Activated effector memory CD4-positive, alpha-beta T cell treated with anti-CD3 and anti-CD28 coated beads, Interleukin-2, amount 50 U/mL, for 16 hours (primary cell): ENCODE results near the gene PCED1B.

ENCODE experiments used
- DNase-seq: peaks from one replicate; pipeline ENCODE4 v3.0.0-alpha.2; 2020

The PCED1B gene

GRCh38 chr12:47216150-47216677 lies 136.8 kb downstream of the PCED1B start:
- peak; percentile 87 for DNase-seq

GRCh38 chr12:47217595-47217869 lies 138.1 kb downstream of the PCED1B start:
- peak; percentile 74 for DNase-seq

- peak; percentile 75 for DNase-seq
Measured at GRCh38 chr12:47218191-47218654, 138.8 kb downstream of the PCED1B start.

GRCh38 chr12:47219243-47219642 lies 139.8 kb downstream of the PCED1B start:
- DNase-seq: no peak

DNA sequence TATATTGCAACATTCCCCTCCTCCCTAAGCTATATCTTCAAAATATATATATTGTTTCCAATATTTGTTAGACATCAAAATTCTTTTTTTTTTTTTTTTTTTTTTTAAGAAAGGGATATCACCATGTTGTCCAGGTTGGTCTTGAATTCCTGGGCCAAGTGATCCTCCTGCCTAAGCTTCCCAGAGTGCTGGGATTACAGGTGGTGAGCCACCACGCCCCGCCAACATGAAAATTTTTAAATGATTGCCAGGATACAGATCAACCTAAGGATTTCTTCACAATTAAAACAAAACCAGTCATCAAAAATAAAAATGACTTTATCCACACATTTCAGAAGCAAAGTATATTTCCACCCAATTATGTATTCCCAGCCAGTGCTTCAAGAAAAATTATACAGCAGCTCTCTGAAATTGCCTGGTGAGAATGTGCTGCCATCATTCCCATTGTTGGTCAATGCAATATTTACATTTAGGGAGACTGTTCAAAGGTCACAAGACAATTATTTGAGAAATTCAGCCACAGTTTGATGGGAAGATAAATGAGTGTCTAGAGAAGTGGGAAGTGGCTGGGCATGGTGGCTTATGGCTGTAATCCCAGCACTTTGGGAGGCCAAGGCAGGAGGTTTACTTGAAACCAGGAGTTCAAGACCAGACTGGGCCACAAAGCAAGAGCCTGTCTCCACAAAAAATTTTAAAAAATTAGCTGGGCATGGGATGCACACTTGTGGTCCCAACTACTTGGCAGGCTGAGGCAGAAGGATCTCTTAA lies 142.0 kb downstream of the PCED1B start:
- no peak for DNase-seq

DNA sequence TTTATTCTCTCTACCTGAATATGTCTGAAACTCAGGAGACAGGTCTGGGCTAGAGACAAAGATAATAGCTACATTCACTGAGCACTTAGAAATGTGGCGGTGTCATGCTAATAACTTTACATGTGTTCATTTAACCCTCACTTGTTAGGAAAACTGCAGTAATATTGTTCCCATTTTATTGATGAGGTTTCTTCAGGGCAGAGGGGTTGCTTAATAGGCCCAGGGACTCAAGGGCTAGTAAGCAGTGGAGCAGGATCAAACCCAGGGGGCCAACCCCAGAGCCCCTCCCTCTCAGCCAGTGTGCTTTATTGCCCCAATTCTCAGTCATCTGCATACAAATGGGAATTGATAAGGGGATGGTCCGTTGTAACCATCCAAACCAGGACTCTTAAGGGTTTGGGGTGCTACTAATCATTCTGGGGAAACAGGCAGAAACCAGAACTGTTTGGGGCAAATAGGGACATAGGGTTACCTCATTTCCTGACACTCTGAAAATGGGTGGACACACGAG lies 143.2 kb downstream of the PCED1B start:
- no peak for DNase-seq

GRCh38 chr12:47223031-47223847 lies 143.8 kb downstream of the PCED1B start:
- DNase-seq: no peak

- no peak for DNase-seq
Measured at GRCh38 chr12:47223848-47224213, 144.4 kb downstream of the PCED1B start.

GRCh38 chr12:47224563-47225133 lies 145.2 kb downstream of the PCED1B start:
- DNase-seq: no peak

DNA sequence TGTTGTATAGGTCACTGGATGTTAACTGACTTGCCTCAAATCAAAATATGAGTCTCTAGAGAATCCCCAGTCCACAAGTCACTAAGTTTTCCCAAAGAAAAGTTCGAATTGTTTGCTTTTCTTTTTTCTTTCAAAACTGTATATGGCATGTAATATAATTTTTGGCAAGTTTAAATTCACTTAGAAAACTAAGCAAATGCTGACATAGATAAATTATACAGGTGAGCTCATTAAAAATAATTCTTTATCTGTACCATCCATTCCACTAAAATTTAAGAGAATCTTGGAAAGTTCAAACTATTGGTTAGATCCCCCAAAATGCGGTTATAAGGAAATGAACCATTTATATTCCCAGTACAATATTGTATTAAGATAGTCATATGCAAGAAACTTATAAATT lies 145.9 kb downstream of the PCED1B start:
- DNase-seq: no peak

DNA sequence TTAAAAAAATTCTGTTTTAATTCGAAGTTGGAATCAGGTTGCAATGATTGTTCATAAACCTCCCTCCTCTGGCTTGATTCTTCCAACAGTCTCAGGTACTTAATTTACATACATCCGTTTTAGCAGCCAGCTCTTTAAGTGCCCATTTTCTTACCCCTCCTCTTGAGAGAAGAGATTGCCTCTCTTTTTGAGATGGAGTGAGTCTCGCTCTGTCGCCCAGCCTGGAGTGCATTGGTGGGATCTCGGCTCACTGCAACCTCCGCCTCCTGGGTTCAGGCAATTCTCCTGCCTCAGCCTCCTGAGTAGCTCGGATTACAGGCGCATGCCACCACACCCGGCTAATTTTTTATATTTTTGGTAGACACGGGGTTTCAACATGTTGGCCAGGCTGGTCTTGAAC lies 146.8 kb downstream of the PCED1B start:
- no peak for DNase-seq

GRCh38 chr12:47228802-47229201 lies 149.4 kb downstream of the PCED1B start:
- no peak for DNase-seq

- DNase-seq: no peak
Measured at GRCh38 chr12:47231456-47231855, 152.0 kb downstream of the PCED1B start.

GRCh38 chr12:47234576-47235141 lies 155.2 kb downstream of the PCED1B start:
- no peak for DNase-seq

DNA sequence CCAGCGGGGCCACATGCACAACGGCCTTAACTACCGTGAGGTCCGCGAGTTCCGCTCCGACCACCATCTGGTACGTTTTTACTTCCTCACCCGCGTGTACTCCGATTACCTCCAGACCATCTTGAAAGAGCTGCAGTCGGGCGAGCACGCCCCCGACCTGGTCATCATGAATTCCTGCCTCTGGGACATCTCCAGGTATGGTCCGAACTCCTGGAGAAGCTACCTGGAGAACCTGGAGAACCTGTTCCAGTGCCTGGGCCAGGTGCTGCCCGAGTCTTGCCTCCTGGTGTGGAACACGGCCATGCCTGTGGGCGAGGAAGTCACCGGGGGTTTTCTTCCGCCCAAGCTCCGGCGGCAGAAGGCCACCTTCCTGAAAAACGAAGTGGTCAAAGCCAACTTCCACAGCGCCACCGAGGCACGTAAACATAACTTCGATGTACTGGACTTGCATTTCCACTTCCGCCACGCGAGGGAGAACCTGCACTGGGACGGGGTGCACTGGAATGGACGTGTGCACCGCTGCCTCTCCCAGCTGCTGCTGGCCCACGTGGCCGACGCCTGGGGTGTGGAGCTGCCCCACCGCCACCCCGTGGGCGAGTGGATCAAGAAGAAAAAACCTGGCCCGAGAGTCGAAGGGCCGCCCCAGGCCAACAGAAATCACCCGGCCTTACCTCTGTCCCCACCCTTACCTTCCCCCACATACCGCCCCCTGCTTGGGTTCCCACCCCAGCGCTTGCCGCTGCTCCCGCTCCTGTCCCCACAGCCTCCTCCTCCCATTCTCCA lies 156.0 kb downstream of the PCED1B start:
- DNase-seq: no peak

DNA sequence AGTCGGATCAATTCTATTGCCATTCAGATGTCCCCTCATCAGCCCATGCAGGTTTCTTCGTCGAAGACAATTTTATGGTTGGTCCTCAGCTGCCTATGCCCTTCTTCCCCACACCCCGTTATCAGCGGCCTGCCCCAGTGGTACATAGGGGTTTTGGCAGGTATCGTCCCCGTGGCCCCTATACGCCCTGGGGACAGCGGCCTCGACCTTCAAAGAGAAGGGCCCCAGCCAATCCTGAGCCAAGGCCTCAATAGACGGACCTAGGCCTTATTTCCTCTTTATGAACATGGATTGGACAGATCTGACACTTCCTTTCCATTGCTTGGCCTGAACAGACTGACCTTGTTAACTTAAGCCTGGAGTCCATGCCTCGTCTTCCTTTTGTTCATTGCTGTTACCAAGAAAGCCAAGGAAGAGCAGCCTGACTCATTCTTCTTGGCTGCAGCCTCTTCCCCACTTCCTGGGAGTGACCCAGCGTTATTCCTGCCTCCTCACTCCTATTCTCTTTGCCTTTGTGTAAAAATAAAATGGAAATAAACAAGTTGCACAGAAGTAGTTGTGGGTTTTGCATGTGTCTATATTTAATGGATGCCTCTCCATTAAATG lies 156.8 kb downstream of the PCED1B start:
- no peak for DNase-seq

GRCh38 chr12:47237751-47238211 lies 158.4 kb downstream of the PCED1B start:
- no peak for DNase-seq

DNA sequence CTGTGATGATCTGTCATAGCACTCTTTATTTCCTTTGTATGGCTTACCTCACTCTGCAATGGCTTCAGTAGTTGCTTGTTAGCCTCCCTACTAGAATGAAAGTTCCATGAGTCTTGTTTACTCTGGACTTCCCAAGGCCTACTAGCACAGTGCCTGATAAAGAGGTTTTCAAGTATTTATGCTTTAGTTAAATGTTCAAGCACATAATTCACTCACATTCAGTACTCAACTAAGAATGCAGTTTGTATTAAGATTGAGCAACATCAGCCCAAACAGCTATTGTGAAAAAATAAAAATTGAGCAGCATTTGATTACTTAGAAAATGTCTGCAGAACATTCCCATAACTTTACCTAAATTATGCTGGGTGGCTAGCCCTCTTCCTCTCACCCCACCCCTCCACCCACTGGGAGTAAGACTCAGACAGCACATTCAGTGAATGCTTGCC lies 159.3 kb downstream of the PCED1B start:
- DNase-seq: no peak

DNA sequence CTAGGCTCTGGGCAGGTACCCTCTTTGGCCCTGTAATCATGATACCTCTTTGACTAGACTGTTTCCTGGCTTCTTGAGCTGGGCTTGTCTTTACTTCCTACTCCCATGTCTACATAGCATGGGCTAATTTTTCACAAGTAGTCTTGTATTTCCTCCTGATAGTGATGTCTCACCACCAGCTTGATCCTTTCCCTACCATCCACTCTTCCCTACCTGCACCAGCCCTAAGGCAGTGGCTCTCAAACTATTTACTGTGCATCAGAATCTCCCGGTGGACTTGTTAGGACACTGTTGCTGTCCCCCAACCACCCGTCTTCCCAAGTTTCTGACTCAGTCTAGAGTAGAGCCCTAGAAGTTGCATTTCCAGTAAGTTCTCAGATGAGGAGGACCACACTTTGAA lies 163.0 kb downstream of the PCED1B start:
- no peak for DNase-seq

GRCh38 chr12:47244835-47245234 lies 165.4 kb downstream of the PCED1B start:
- DNase-seq: no peak

- DNase-seq: no peak
Measured at GRCh38 chr12:47245623-47246022, 166.2 kb downstream of the PCED1B start.

- DNase-seq: no peak
Measured at GRCh38 chr12:47247418-47247817, 168.0 kb downstream of the PCED1B start.
